ENCODE measurements around the gene MTMR6. TPM values are rescaled to one million over a fixed set of nuclear protein-coding genes. Genes with fewer than 3 reads are reported as not detected.

The MTMR6 gene
- total RNA-seq, 1 donor from 2014 or later = 19.8 TPM

GRCh38 chr13:25291691-25292090 is 4.4 kb upstream of the MTMR6 start:
- ChIA-PET CTCF (no interaction called here), POLR2A (no interaction called here)
- H3K36me3 Mint-ChIP-seq (ENCODE audit: low read depth) = peaks cover 3% of the 10 kb centered on the region
- peaks cover 7% of the 10 kb centered on the region for H3K4me1 Mint-ChIP-seq
- peaks cover 22% of the 10 kb centered on the region for H3K27me3 Mint-ChIP-seq
- intact Hi-C loops (cut with micrococcal nuclease) = no loop called here
- no peak overlapping the region for H3K27ac Mint-ChIP-seq
- ATAC-seq (ENCODE audit: low read depth) (no peak), DNase-seq (no peak)
- no peak for TF ChIP-seq CTCF (IDR thresholded peaks at IDR 0.05)
- H3K9me3 Mint-ChIP-seq = no peaks in the 10 kb centered on the region
- H3K4me3 Mint-ChIP-seq = no peak overlapping the region

- intact Hi-C loops (cut with micrococcal nuclease) = loop anchor here (5.0 kb wide), 6 partner anchors 42 to 1912 kb away; partner anchors contain the start of gene CDK8
- POLR2A ChIA-PET = no interaction called here
- Mint-ChIP-seq H3K4me1 (peaks cover 28% of the 10 kb centered on the region), H3K27me3 (peaks cover 13% of the 10 kb centered on the region), H3K4me3 (no peak overlapping the region), H3K36me3 (ENCODE audit: low read depth) (peaks cover 7% of the 10 kb centered on the region), H3K9me3 (no peaks in the 10 kb centered on the region), H3K27ac (no peak overlapping the region)
- ATAC-seq (ENCODE audit: low read depth) = no peak
- no peak for TF ChIP-seq CTCF (IDR thresholded peaks at IDR 0.05)
- no peak for DNase-seq
- CTCF ChIA-PET = no interaction called here
Measured at GRCh38 chr13:25288966-25289365, 1.7 kb upstream of the MTMR6 start.

GRCh38 chr13:25286308-25286968 is 850 bp downstream of the MTMR6 start:
- Mint-ChIP-seq H3K27ac (peak overlapping the region; percentile 95), H3K9me3 (no peaks in the 10 kb centered on the region), H3K4me3 (peak overlapping the region; percentile 91), H3K4me1 (peaks cover 48% of the 10 kb centered on the region), H3K27me3 (peaks cover 9% of the 10 kb centered on the region), H3K36me3 (ENCODE audit: low read depth) (peaks cover 20% of the 10 kb centered on the region)
- CTCF ChIA-PET = no interaction called here
- POLR2A ChIA-PET = interaction anchor here (0.6 to 2.6 kb wide), 6 partner anchors 9 to 900 kb away, joined by 3 to 21 read pairs (median 5); partner anchors contain the start of gene NUP58
- DNase-seq (no peak), ATAC-seq (ENCODE audit: low read depth) (peak; percentile 47)
- TF ChIP-seq CTCF (IDR thresholded peaks at IDR 0.05) = no peak
- intact Hi-C loops (cut with micrococcal nuclease) = loop anchor here (5.0 kb wide), 6 partner anchors 39 to 1909 kb away; partner anchors contain the start of gene CDK8

- intact Hi-C loops (cut with micrococcal nuclease) = no loop called here
- no peaks in the 10 kb centered on the region for H3K9me3 Mint-ChIP-seq
- ChIA-PET CTCF (no interaction called here), POLR2A (no interaction called here)
- peaks cover 72% of the 10 kb centered on the region for H3K4me1 Mint-ChIP-seq
- peaks cover 20% of the 10 kb centered on the region for H3K36me3 Mint-ChIP-seq (ENCODE audit: low read depth)
- H3K27me3 Mint-ChIP-seq = no peaks in the 10 kb centered on the region
- H3K4me3 Mint-ChIP-seq = peak overlapping the region; percentile 1
- no peak for TF ChIP-seq CTCF (IDR thresholded peaks at IDR 0.05)
- no peak for DNase-seq
- peak; percentile 4 for ATAC-seq (ENCODE audit: low read depth)
- peak overlapping the region; percentile 37 for H3K27ac Mint-ChIP-seq
Measured at GRCh38 chr13:25281935-25282332, 5.4 kb downstream of the MTMR6 start.

GRCh38 chr13:25281193-25281934 is 5.9 kb downstream of the MTMR6 start:
- Mint-ChIP-seq H3K9me3 (no peaks in the 10 kb centered on the region), H3K4me1 (peaks cover 75% of the 10 kb centered on the region), H3K27me3 (no peaks in the 10 kb centered on the region), H3K4me3 (no peak overlapping the region), H3K27ac (peak overlapping the region; percentile 37), H3K36me3 (ENCODE audit: low read depth) (peaks cover 16% of the 10 kb centered on the region)
- intact Hi-C loops (cut with micrococcal nuclease) = no loop called here
- DNase-seq (no peak), ATAC-seq (ENCODE audit: low read depth) (peak; percentile 52)
- POLR2A ChIA-PET = no interaction called here
- no peak for TF ChIP-seq CTCF (IDR thresholded peaks at IDR 0.05)
- CTCF ChIA-PET = no interaction called here

All from activated B cell treated with CpG ODN at 0.5 μM for 24 hours (primary cell).